ENCODE results near the gene GON4L. TPM values are rescaled to one million over a fixed set of nuclear protein-coding genes. Genes with fewer than 3 reads are reported as not detected.

Gene GON4L
- total and polyA plus RNA-seq, 2 of the 4 experiments (the other 2 are of a cell fraction), result 21.2 to 30.3 TPM

DNA sequence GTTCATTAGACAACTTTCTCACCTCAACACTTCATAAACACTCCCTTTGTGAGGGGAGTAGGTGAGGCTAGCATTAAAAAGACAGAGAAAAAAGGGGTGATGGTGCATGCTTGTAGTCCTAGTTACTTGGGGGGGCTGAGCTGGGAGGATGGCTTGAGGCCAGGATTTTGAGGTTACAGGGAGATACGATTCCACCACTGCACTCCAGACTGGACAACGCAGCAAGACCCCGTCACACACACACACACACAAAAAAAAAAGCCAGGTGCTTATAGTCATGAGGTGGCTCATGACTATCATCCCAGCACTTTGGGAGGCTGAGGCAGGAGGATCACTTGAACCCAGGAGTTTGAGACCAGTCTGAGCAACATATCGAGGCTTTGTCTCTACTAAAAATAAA is 29.6 kb downstream of the GON4L start:
- 0 out of 2 replicates have a peak, but pooled peaks cover 4% of the 10 kb centered on the region for H4K20me1 ChIP-seq (ENCODE audit: insufficient read depth, low read length)
- BruUV-seq (replicated peaks), result no TSS peak
- H3K36me3 ChIP-seq (ENCODE audit: control insufficient read depth, insufficient read depth, low read length), result peaks cover 27% of the 10 kb centered on the region
- no peak overlapping the region for H2BK120ac ChIP-seq (ENCODE audit: low read depth, low read length)
- H3K27ac ChIP-seq (ENCODE audit: insufficient read depth, low read length), result no peak overlapping the region
- in situ Hi-C loops (cut with MboI; ENCODE audit: low sequenced_read_pairs), result no loop called here
- H3K4ac ChIP-seq (ENCODE audit: low read depth, low read length), result no peak overlapping the region
- intact Hi-C loops (cut with micrococcal nuclease), result no loop called here
- H3K18ac ChIP-seq (ENCODE audit: low read depth, low read length), result no peak overlapping the region
- CTCF ChIA-PET, result no interaction called here
- H3K27me3 ChIP-seq (ENCODE audit: control insufficient read depth, insufficient read depth, low read length), result no peaks in the 10 kb centered on the region
- H3K4me2 ChIP-seq (ENCODE audit: low read depth, low read length), result no peak overlapping the region
- H2BK5ac ChIP-seq (ENCODE audit: low read depth, low read length, poor library complexity, severe bottlenecking), result no peak overlapping the region
- TF ChIP-seq BHLHE40 (IDR thresholded peaks at IDR 0.05; ENCODE audit: low read depth, low read length), result no peak
- dilution Hi-C loops (cut with HindIII; ENCODE audit: low sequenced_read_pairs, unreplicated experiment), result no loop called here
- no peak overlapping the region for H3K4me3 ChIP-seq (ENCODE audit: insufficient read depth, low read depth, low read length)
- no peak overlapping the region for H3K56ac ChIP-seq (ENCODE audit: extremely low read depth, insufficient read depth, low read length)
- no peak overlapping the region for H4K91ac ChIP-seq (ENCODE audit: insufficient read depth, low read depth, low read length)
- no peak overlapping the region for H4K8ac ChIP-seq (ENCODE audit: low read depth in 2 of 2, low read length in 2 of 2)
- POLR2A ChIA-PET (ENCODE audit: unreplicated experiment), result no interaction called here
- H3K9me3 ChIP-seq (ENCODE audit: control insufficient read depth, insufficient read depth, low read length), result no peaks in the 10 kb centered on the region
- DNase-seq (no peak), ATAC-seq (ENCODE audit: low read depth) (no peak)
- no peak overlapping the region for H2AK9ac ChIP-seq (replicated peaks; ENCODE audit: low read depth, low read length, poor library complexity)
- H2AK5ac ChIP-seq (ENCODE audit: low read depth, low read length), result no peak overlapping the region
- no peak overlapping the region for H2BK15ac ChIP-seq (ENCODE audit: low read depth, low read length)
- no peak overlapping the region for H3K9ac ChIP-seq (ENCODE audit: low read depth, low read length)
- H3K4me1 ChIP-seq (ENCODE audit: control insufficient read depth, insufficient read depth, low read length), result no peaks in the 10 kb centered on the region
- H3K9me1 ChIP-seq (ENCODE audit: insufficient read depth, low read length), result peaks cover 8% of the 10 kb centered on the region
- H2BK20ac ChIP-seq (ENCODE audit: low read depth, low read length), result no peak overlapping the region
- no peak overlapping the region for H3K23ac ChIP-seq (ENCODE audit: low read depth, low read length)
- peaks cover 25 to 48% of the 10 kb centered on the region in 2 experiments; a peak in 3 of 4 replicates for H3K79me1 ChIP-seq (ENCODE audit: low read depth in 1 of 2, low read length in 2 of 2)
- WGBS, 2 experiments (ENCODE audit: extremely low coverage in 2 of 2, insufficient read length in 1 of 2), result 100% methylated on average over 2 of the region's 4 CpGs; no CpG with 5 or more reads in 1 of the 2 experiments
- H4K5ac ChIP-seq (ENCODE audit: low read depth, low read length), result no peak overlapping the region
- no peak overlapping the region for H2AFZ ChIP-seq (replicated peaks; ENCODE audit: low read length, poor library complexity)
- H3K14ac ChIP-seq (replicated peaks; ENCODE audit: low read depth, low read length), result no peak overlapping the region

All from IMR-90 (cell line).